HepG2 (cell line): ENCODE measurements around the gene TMEM184C. TPM values are rescaled to one million over a fixed set of nuclear protein-coding genes. Genes with fewer than 3 reads are reported as not detected.

Experiments used
- FOSL2 ChIP-seq: sonication (generic); formaldehyde crosslinking; IDR thresholded peaks from 2 replicates; pipeline ENCODE4 v1.4.0; 2020; ENCODE audit warnings: missing genetic modification reagents
- HNF4G ChIP-seq, 2 experiments: sonication (generic) in 1 of 2; formaldehyde crosslinking in 1 of 2; IDR thresholded peaks; 2 replicates each; pipeline versions ENCODE4 v1.4.0 to v1.6.1; 2011 to 2020; ENCODE audit warnings: borderline replicate concordance in 2 of 2, low read depth in 2 of 2, mild to moderate bottlenecking in 2 of 2, low read length in 1 of 2, missing genetic modification reagents in 1 of 2, moderate library complexity in 1 of 2
- NR2F2 ChIP-seq: IDR thresholded peaks from 2 replicates; pipeline ENCODE4 v1.6.1; 2012; ENCODE audit warnings: low read depth, inconsistent platforms, borderline replicate concordance
- REPIN1 ChIP-seq: sonication (generic); formaldehyde crosslinking; IDR thresholded peaks from 2 replicates; pipeline ENCODE4 v1.8.0; 2022; ENCODE audit warnings: missing genetic modification reagents, low read depth, mild to moderate bottlenecking, borderline replicate concordance
- ZBTB40 ChIP-seq, 2 experiments: fragments of 450-650 bp in 1 of 2; sonication (generic) in 1 of 2; formaldehyde crosslinking in 1 of 2; IDR thresholded peaks; 2 replicates each; pipeline versions ENCODE4 v1.6.1 to v1.8.0; 2016 to 2022; ENCODE audit warnings: antibody characterized with exemption in 1 of 2, mild to moderate bottlenecking in 1 of 2, missing genetic modification reagents in 1 of 2
- ZBTB8A ChIP-seq: sonication (generic); formaldehyde crosslinking; IDR thresholded peaks from 2 replicates; pipeline ENCODE4 v1.4.0; 2020; ENCODE audit warnings: mild to moderate bottlenecking, low read depth, missing genetic modification reagents, borderline replicate concordance
- ZNF17 ChIP-seq: sonication (generic); formaldehyde crosslinking; IDR thresholded peaks from 2 replicates; pipeline ENCODE4 v1.5.0; 2020; ENCODE audit warnings: mild to moderate bottlenecking, missing genetic modification reagents
- ZNF331 ChIP-seq: sonication (generic); formaldehyde crosslinking; IDR thresholded peaks from 2 replicates; pipeline ENCODE4 v1.4.0; 2020; ENCODE audit warnings: missing genetic modification reagents
- ZSCAN22 ChIP-seq: sonication (generic); formaldehyde crosslinking; IDR thresholded peaks from 2 replicates; pipeline ENCODE4 v1.4.0; 2020; ENCODE audit warnings: mild to moderate bottlenecking, missing genetic modification reagents
- ZZZ3 ChIP-seq: sonication (generic); formaldehyde crosslinking; IDR thresholded peaks from 2 replicates; pipeline ENCODE4 v1.4.0; 2020; ENCODE audit warnings: missing genetic modification reagents, mild to moderate bottlenecking, borderline replicate concordance
- polyA plus RNA-seq, 8 experiments: library from polyadenylated mRNA; depleted of rRNA in 3 of 8; stranded (reverse) in 7 of 8; unstranded in 1 of 8; fragments of >200 nt; fragmentation: Illumina TruSeq in 4 of 8; extraction: Trizol in 4 of 8; gene quantifications; 2 replicates each; pipeline versions ENCODE4 v1.2.1 to v1.2.3, GENCODE V29; 2011 to 2016; ENCODE audit warnings: low read depth in 4 of 8, missing spikeins in 1 of 8, mixed read lengths in 1 of 8; ENCODE audit not compliant: insufficient read depth in 1 of 8
- total RNA-seq, 5 experiments: library from RNA; depleted of rRNA; stranded (reverse); fragments of >200 nt; fragmentation: Illumina TruSeq; extraction: Trizol; gene quantifications; 2 replicates each; pipeline ENCODE4 v1.2.3, GENCODE V29; 2016; ENCODE audit warnings: low read depth in 1 of 5
- TF ChIP-seq, protein P1 (sequence below): sonication (generic); IDR thresholded peaks from 2 replicates; pipeline ENCODE4 v1.6.1; 2016; ENCODE audit warnings: low read depth, borderline replicate concordance
- TF ChIP-seq, protein P2 (sequence below): sonication (generic); formaldehyde crosslinking; IDR thresholded peaks from 2 replicates; pipeline ENCODE4 v1.5.1; 2020; ENCODE audit warnings: missing genetic modification reagents, mild to moderate bottlenecking, borderline replicate concordance
- TF ChIP-seq, protein P3 (sequence below): sonication (generic); formaldehyde crosslinking; IDR thresholded peaks from 2 replicates; pipeline ENCODE4 v1.9.0; 2022; ENCODE audit warnings: low read depth, missing genetic modification reagents

The TMEM184C gene
- total and polyA plus RNA-seq, 2 of the 13 experiments (the other 11 are each of a cell fraction or from before 2014, with no cell fraction given), result 13.9 to 26.1 TPM

- TF ChIP-seq ZBTB40 (IDR thresholded peaks at IDR 0.05) (no peak), ZBTB40 (CRISPR knock-in tag; IDR thresholded peaks at IDR 0.05) (peak; percentile 73), HNF4G (IDR thresholded peaks at IDR 0.05; ENCODE audit: borderline replicate concordance, low read depth, low read length) (no peak), HNF4G (CRISPR knock-in tag; IDR thresholded peaks at IDR 0.05; ENCODE audit: borderline replicate concordance, low read depth) (no peak), ZZZ3 (CRISPR knock-in tag) (peak; percentile 94; the same call in 1 of the 2 replicates), ZNF17 (CRISPR knock-in tag) (0 out of 2 replicates have a peak, but pooled peaks have one; percentile 57), FOSL2 (peak; percentile 82), REPIN1 (CRISPR knock-in tag) (peak; percentile 79; the same call in 1 of the 2 replicates), NR2F2 (no peak), ZBTB8A (CRISPR knock-in tag) (no peak), ZSCAN22 (CRISPR knock-in tag) (no peak), ZNF331 (CRISPR knock-in tag) (0 out of 2 replicates have a peak, but pooled peaks have one; percentile 56)
- TF ChIP-seq, protein P1, sequence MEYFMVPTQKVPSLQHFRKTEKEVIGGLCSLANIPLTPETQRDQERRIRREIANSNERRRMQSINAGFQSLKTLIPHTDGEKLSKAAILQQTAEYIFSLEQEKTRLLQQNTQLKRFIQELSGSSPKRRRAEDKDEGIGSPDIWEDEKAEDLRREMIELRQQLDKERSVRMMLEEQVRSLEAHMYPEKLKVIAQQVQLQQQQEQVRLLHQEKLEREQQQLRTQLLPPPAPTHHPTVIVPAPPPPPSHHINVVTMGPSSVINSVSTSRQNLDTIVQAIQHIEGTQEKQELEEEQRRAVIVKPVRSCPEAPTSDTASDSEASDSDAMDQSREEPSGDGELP, result peak; percentile 54; the same call in 1 of the 2 replicates
- TF ChIP-seq, protein P2, sequence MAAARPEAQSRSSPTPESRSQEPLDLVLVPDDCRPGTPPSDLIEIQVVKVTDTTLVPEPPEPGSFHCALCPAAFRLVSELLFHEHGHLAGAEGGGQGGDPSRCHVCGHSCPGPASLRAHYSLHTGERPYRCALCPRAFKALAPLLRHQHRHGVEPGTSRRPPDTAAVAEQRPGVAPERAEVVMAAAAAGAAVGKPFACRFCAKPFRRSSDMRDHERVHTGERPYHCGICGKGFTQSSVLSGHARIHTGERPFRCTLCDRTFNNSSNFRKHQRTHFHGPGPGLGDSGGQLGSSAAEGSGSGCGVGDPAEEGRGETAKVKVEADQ (CRISPR knock-in tag), result no peak; the same call in 1 of the 2 replicates
- TF ChIP-seq, protein P3, sequence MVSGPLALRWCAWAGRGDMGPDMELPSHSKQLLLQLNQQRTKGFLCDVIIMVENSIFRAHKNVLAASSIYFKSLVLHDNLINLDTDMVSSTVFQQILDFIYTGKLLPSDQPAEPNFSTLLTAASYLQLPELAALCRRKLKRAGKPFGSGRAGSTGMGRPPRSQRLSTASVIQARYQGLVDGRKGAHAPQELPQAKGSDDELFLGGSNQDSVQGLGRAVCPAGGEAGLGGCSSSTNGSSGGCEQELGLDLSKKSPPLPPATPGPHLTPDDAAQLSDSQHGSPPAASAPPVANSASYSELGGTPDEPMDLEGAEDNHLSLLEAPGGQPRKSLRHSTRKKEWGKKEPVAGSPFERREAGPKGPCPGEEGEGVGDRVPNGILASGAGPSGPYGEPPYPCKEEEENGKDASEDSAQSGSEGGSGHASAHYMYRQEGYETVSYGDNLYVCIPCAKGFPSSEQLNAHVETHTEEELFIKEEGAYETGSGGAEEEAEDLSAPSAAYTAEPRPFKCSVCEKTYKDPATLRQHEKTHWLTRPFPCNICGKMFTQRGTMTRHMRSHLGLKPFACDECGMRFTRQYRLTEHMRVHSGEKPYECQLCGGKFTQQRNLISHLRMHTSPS (CRISPR knock-in tag), result peak; percentile 59; the same call in 1 of the 2 replicates
Observed at GRCh38 chr4:147683717-147684700, 66.8 kb downstream of the TMEM184C start, which contains the start of gene PRMT9 (continued).
